ENCODE results near the gene LYZL1.

The LYZL1 gene

GRCh38 chr10:29322918-29323317 lies 34.0 kb downstream of the LYZL1 start:
- TF ChIP-seq CTCF (IDR thresholded peaks at IDR 0.05): no peak
- TF ChIP-seq ZFX (IDR thresholded peaks at IDR 0.05; ENCODE audit: borderline replicate concordance): no peak
- no peak overlapping the region for H3K27ac ChIP-seq

- H3K27ac ChIP-seq: no peak overlapping the region
- TF ChIP-seq CTCF (IDR thresholded peaks at IDR 0.05): no peak
- no peak for TF ChIP-seq ZFX (IDR thresholded peaks at IDR 0.05; ENCODE audit: borderline replicate concordance)
Measured at GRCh38 chr10:29323367-29323766, 34.5 kb downstream of the LYZL1 start.

- TF ChIP-seq ZFX (IDR thresholded peaks at IDR 0.05; ENCODE audit: borderline replicate concordance) (no peak), CTCF (IDR thresholded peaks at IDR 0.05) (no peak)
- no peak overlapping the region for H3K27ac ChIP-seq
Measured at GRCh38 chr10:29324220-29324841, 35.5 kb downstream of the LYZL1 start.

GRCh38 chr10:29326299-29326698 lies 37.4 kb downstream of the LYZL1 start:
- TF ChIP-seq ZFX (IDR thresholded peaks at IDR 0.05; ENCODE audit: borderline replicate concordance) (no peak), CTCF (IDR thresholded peaks at IDR 0.05) (no peak)
- H3K27ac ChIP-seq: no peak overlapping the region

GRCh38 chr10:29326886-29327745 lies 38.2 kb downstream of the LYZL1 start:
- TF ChIP-seq CTCF (IDR thresholded peaks at IDR 0.05): no peak
- TF ChIP-seq ZFX (IDR thresholded peaks at IDR 0.05; ENCODE audit: borderline replicate concordance): no peak
- H3K27ac ChIP-seq: no peak overlapping the region

GRCh38 chr10:29327746-29328102 lies 38.9 kb downstream of the LYZL1 start:
- TF ChIP-seq CTCF (IDR thresholded peaks at IDR 0.05) (no peak), ZFX (IDR thresholded peaks at IDR 0.05; ENCODE audit: borderline replicate concordance) (no peak)
- H3K27ac ChIP-seq: no peak overlapping the region

GRCh38 chr10:29328983-29329382 lies 40.1 kb downstream of the LYZL1 start:
- no peak for TF ChIP-seq CTCF (IDR thresholded peaks at IDR 0.05)
- no peak for TF ChIP-seq ZFX (IDR thresholded peaks at IDR 0.05; ENCODE audit: borderline replicate concordance)
- no peak overlapping the region for H3K27ac ChIP-seq

All from 22Rv1 (cell line).